NB4 (cell line): ENCODE data around the gene PRPF8.

Experiments
- POLR2A ChIP-seq: IDR thresholded peaks from 2 replicates; pipeline ENCODE4 v1.6.1; 2011; ENCODE audit warnings: mild to moderate bottlenecking; ENCODE audit not compliant: insufficient read length; ENCODE audit errors: extremely low read depth
- TF ChIP-seq, protein P1 (sequence below): IDR thresholded peaks from one replicate; pipeline ENCODE4 v1.5.1; 2012; ENCODE audit warnings: low read depth, low read length
- TF ChIP-seq, protein P2 (sequence below): IDR thresholded peaks from 2 replicates; pipeline ENCODE4 v1.6.1; 2011; ENCODE audit warnings: low read depth, low read length

- TF ChIP-seq, protein P1, sequence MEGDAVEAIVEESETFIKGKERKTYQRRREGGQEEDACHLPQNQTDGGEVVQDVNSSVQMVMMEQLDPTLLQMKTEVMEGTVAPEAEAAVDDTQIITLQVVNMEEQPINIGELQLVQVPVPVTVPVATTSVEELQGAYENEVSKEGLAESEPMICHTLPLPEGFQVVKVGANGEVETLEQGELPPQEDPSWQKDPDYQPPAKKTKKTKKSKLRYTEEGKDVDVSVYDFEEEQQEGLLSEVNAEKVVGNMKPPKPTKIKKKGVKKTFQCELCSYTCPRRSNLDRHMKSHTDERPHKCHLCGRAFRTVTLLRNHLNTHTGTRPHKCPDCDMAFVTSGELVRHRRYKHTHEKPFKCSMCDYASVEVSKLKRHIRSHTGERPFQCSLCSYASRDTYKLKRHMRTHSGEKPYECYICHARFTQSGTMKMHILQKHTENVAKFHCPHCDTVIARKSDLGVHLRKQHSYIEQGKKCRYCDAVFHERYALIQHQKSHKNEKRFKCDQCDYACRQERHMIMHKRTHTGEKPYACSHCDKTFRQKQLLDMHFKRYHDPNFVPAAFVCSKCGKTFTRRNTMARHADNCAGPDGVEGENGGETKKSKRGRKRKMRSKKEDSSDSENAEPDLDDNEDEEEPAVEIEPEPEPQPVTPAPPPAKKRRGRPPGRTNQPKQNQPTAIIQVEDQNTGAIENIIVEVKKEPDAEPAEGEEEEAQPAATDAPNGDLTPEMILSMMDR = no peak
- no peak for TF ChIP-seq POLR2A
- TF ChIP-seq, protein P2, sequence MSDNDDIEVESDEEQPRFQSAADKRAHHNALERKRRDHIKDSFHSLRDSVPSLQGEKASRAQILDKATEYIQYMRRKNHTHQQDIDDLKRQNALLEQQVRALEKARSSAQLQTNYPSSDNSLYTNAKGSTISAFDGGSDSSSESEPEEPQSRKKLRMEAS = no peak
Observed at GRCh38 chr17:1601571-1601970, 83.1 kb downstream of the PRPF8 start.
